Pulmonary artery endothelial cell (primary cell): ENCODE data around the gene WNT3. TPM values are rescaled to one million over a fixed set of nuclear protein-coding genes. Genes with fewer than 3 reads are reported as not detected.
"Not testable (repeated sequence)": the region's sequence is repeated elsewhere in the genome, so short reads cannot be mapped to it uniquely, and the experiment has no call there.

Source experiments
- DNase-seq: peaks from one replicate; pipeline ENCODE4 v3.0.0-alpha.2; 2011; ENCODE audit warnings: low read depth, low spot score
- total RNA-seq: library from RNA; depleted of rRNA; stranded (reverse); fragments of >200 nt; gene quantifications from 2 replicates; pipeline ENCODE4 v1.2.3, GENCODE V29; 2014

Gene WNT3
- total RNA-seq, 1 donor from 2014 or later, result 2.0 TPM

- DNase-seq, result no peak
These were observed 32.8 kb downstream of the WNT3 start for GRCh38 chr17:46785696-46786095.

DNA sequence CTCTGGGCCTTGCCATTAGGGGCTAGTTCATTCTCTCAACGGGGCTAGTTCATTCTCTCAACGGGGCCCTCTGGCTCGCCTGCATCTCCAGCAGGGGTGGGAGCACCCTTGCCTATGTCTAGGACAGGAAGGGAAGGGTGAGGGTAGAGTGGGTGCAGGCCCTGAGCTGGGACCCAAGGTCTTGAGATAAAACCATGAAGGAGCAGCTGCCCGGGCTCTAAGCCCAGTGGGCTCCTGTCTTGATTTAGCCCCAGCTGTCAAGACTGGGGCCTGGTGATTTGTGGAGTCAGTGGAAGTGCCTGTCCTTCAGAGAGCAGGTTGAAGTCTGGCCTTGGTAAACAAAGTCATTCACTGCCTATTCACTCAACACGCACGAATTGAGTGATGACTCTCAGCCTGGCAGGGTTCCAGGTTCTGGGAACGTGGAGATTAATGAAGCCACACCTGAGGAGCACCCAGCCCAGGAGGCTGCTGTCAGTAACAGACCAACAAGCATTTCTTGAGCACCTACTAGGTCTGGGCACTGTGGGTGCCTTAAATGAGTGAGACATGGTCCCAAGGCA, 35.4 kb downstream of the WNT3 start:
- no peak for DNase-seq

- DNase-seq, result no peak
These were observed 36.1 kb downstream of the WNT3 start for GRCh38 chr17:46782250-46782953.

DNA sequence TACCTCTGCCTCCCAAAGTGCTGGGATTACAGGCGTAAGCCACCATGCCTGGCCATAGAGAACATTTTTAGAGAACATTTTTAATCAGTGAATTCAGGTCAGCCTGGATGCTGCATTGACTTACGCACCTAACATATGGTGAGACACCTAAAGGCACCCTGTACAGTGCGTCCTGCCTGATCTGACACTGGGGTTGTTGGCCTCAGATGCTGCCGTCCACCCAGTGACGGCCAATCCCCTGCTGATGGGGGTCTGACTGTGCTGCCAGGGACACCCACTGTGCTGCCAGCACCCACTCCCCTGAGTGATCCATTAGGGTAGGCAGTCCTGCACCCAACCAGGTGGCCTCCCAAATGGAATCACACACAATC, 38.5 kb downstream of the WNT3 start:
- DNase-seq, result no peak

DNA sequence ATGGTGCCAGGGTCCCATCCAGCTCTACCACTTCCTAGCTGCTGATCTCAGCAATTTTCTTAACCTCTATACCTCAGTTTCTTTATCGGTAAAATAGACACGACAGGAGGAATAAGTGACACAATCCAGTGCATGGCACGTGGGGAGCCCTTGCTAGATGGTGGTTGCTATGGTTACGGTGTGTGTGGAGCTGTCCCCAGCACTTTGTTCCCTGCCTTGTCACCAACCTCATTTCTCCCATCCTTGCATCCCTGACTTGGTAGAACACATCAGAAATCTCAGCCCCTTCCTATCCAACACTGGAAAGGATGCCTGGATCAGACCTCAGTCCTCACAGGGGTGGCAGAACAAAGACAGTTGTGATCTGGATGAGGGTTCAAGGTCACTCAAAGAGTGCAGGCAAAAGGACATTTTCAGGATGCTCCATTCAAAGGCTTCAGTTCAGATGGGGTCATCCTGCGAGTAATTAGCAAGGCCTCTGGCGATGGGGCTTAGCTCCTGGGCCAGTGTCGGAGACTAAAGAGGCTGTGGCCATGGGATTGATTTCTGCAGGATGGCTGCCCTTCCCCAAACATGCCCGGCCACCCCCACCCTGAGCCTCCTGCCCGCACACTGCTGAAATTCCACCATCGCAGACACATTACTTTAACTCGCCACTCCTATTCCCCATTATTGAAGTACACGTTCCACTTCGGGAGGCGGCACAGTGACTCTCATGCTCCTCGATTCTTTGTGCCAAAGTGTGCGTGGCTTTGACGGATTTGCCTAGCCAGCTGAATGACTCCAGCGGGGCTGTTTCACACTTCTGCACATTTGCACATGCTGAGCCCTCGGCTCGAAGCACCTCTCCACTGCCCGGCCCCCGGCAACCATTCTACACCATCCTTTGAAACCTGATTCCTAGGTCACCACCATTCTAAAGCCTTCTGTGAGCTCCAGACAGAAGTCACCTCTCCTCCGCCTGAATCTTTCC, 40.3 kb downstream of the WNT3 start:
- no peak for DNase-seq

- DNase-seq, result no peak
These were observed 42.0 kb downstream of the WNT3 start for GRCh38 chr17:46776298-46777005.

- DNase-seq, result no peak
These were observed 44.3 kb downstream of the WNT3 start for GRCh38 chr17:46774108-46774737.

DNA sequence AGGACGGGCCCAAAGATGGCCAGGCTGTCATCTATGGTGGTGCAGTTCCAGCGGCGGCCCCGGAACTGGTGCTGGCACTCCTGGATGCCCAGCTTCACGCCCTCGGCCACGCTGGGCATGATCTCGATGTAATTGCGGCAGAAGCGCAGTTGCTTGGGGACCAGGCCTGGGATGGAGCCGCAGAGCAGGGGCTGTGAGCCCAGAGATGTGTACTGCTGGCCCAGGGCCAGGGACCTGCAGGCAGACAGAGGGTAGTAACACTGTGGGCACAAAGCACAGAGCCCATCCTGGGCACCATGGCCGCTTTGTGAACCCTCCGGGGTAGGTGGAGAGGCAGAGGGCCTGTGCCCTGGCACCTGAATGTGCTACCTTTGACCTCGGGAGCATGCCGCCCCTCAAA, 44.8 kb downstream of the WNT3 start:
- no peak for DNase-seq

DNA sequence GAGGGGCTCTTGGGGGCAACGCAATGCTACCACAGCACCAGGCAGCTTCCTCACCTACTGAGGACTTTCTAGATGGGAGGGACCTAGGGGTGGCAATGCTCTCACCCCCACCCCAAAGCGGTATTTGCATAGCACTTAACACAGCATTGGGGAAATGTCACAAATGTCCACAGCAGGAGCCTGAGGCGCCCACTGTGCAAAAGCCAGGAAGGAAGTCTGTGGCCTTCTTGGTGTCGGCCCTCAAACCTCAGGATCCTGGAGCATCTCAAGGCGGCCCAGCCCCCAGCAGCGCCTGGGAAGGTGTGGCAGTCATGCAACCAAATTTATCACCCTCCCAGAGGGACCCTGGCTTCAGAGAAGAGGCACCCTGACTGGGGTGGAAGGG, 45.3 kb downstream of the WNT3 start:
- DNase-seq, result no peak

DNA sequence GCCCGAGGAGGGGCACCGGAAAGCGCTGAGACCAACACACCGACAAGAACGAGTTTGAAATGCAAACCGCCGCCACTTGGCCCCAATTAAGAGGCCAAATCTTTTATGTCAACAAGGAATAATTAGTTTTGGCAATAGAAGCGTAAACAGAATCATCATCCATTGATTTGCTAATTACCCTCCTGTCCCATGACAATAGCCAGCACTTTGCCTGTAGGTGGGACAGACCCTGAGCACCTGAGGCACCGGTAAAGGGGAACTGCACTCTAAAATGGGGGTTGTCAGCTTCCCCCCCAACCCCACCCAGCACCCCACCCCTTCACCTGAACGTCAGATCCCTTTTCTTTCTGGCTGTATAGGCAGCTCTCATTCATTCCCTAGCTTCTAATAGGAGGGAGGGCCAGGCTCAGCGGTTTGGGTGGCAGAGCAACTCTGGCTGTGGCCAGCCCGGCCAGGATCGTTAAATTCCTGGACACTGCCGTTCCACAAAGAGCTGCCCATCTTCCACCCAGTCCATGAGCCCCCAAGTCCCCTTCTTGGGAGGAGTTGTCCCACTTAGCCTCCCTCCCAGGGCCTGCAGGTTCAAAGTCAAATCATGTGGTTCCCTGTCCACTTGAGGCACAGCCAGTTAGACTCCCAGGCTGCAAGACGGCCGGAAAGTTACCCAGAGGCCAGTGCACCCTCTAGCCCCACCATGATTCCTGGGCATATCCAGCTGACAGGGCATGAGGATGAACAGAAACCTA, 45.8 kb downstream of the WNT3 start:
- DNase-seq, result no peak

- DNase-seq, result no peak
These were observed 46.7 kb downstream of the WNT3 start for GRCh38 chr17:46771561-46772474.

GRCh38 chr17:46770818-46771560, 47.5 kb downstream of the WNT3 start:
- DNase-seq, result no peak

GRCh38 chr17:46770439-46770817, 48.1 kb downstream of the WNT3 start:
- DNase-seq, result no peak

DNA sequence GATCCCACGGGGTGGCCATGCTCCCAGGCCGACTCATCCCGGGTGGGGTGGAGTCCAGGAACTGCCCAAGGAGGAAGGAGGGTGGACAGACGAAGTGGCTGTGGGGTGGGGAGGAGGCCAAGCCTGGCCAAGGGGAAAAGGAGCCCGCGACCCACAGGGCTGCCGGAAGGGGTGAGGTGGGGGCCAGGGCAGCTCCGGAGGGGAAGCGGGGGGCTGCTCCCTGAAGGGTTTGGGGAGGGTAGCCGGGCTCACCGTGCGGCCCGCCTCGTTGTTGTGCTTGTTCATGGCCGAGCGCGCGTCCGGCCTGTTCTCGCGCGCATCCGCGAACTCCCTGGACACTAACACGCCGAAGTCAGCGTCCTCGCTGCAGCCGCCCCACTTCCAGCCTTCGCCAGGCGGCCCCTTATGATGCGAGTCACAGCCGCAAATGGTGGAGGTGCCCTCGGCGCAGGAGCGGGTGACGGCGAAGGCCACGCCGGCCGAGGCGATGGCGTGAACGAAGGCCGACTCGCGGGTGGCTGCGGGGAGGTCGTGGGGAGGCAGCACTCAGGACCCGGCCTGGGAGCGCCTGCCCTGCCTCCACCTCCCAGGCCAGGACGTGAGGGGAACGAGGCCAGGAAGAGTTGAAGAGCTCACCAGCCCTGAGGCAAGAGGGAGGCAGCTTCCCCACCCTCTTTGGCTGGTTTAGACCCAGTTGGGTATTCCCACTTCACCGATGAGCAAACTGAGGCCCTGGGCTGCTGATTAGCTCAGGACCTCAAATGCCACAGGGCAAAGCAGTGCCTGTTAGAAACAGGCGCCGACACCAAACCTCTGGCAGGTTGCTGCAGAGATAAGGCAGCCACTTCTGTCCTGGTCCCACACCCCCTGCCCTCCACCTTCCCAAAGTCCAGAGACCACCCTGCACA, 48.7 kb downstream of the WNT3 start:
- no peak for DNase-seq

DNA sequence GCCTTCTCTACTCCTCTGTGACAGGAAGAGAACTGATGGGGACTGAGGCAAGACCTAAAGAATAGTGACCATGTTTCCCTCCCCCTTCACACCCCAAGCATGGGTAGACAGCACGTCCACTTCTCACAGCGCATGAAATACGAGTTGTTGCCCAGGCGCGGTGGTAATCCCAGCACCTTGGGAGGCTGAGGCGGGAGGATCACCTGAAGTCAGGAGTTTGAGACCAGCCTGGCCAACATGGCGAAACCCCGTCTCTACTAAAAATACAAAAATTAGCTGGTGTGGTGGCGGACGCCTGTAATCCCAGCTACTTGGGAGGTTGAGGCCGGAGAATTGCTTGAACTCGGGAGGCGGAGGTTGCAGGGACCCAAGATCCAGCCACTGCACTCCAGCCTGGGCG, 49.6 kb downstream of the WNT3 start:
- not testable (repeated sequence) for DNase-seq

GRCh38 chr17:46768540-46768870, 50.0 kb downstream of the WNT3 start:
- no peak for DNase-seq

- no peak for DNase-seq
These were observed 51.7 kb downstream of the WNT3 start for GRCh38 chr17:46766493-46767491.
